Ovary (tissue), 3 donors: Measurements from ENCODE around the gene NREP.

ENCODE experiments used
- CTCF ChIP-seq, 3 donors: fragments of 450-650 bp in 2 of 3; fragments of 200-600 bp in 1 of 3; IDR thresholded peaks; one replicate each; pipeline versions ENCODE4 v1.5.1 to v1.8.0; 2016 to 2022; ENCODE audit warnings: antibody characterized with exemption in 3 of 3, mild to moderate bottlenecking in 1 of 3
- POLR2A ChIP-seq: fragments of 450-650 bp; IDR thresholded peaks from one replicate; pipeline ENCODE4 v1.6.1; 2017; ENCODE audit warnings: antibody characterized with exemption, mild to moderate bottlenecking, moderate library complexity
- donor health status: DM: no; HTN: no; CAD: no.

- TF ChIP-seq CTCF (IDR thresholded peaks at IDR 0.05) (no peak), POLR2A (no peak)
Observed at GRCh38 chr5:111731638-111732037, 25.4 kb downstream of the NREP start.
